GM06990 (cell line): ENCODE results near the gene ST8SIA6.

Source experiments
- DNase-seq: peaks from one replicate; pipeline ENCODE4 v3.0.0-alpha.2; 2011; ENCODE audit not compliant: insufficient read length; ENCODE audit errors: extremely low read depth
- H3K27me3 ChIP-seq: replicated peaks from 2 replicates; pipeline ENCODE4 v1.6.0; 2011; ENCODE audit warnings: low read length; ENCODE audit not compliant: control insufficient read depth, insufficient read depth
- H3K36me3 ChIP-seq: 2 replicates; pipeline ENCODE4 v1.5.1; 2011; ENCODE audit warnings: low read length; ENCODE audit not compliant: control insufficient read depth, insufficient read depth
- H3K4me3 ChIP-seq: replicated peaks from 2 replicates; pipeline ENCODE4 v1.5.1; 2011; ENCODE audit warnings: low read depth, mild to moderate bottlenecking, control low read depth, low read length
- CTCF ChIP-seq: IDR thresholded peaks from 2 replicates; pipeline ENCODE4 v1.5.1; 2011; ENCODE audit warnings: low read length, control low read depth, mild to moderate bottlenecking, inconsistent platforms; ENCODE audit not compliant: insufficient read depth, poor library complexity, severe bottlenecking

ST8SIA6 gene

GRCh38 chr10:17365402-17365801, 89.0 kb downstream of the ST8SIA6 start:
- DNase-seq = no peak
- TF ChIP-seq CTCF = no peak
- no peaks in the 10 kb centered on the region for H3K36me3 ChIP-seq

GRCh38 chr10:17358461-17358860, 95.9 kb downstream of the ST8SIA6 start:
- no peak overlapping the region for H3K4me3 ChIP-seq
- H3K27me3 ChIP-seq = no peaks in the 10 kb centered on the region; the same call in 1 of the 2 replicates
- DNase-seq = no peak
- no peaks in the 10 kb centered on the region for H3K36me3 ChIP-seq
- no peak for TF ChIP-seq CTCF

More at GRCh38 chr10:17365402-17365801, 89.0 kb downstream of the ST8SIA6 start:
- Histone ChIP-seq H3K27me3 (no peaks in the 10 kb centered on the region), H3K4me3 (no peak overlapping the region)

- no peak for DNase-seq
- TF ChIP-seq CTCF = no peak
- H3K4me3 ChIP-seq = no peak overlapping the region
- H3K36me3 ChIP-seq = no peaks in the 10 kb centered on the region
- H3K27me3 ChIP-seq = no peaks in the 10 kb centered on the region; the same call in 1 of the 2 replicates
These were observed 96.6 kb downstream of the ST8SIA6 start for GRCh38 chr10:17357781-17358180.

- H3K36me3 ChIP-seq = no peaks in the 10 kb centered on the region
- H3K4me3 ChIP-seq = no peak overlapping the region
- no peak for DNase-seq
- no peaks in the 10 kb centered on the region; the same call in 1 of the 2 replicates for H3K27me3 ChIP-seq
- TF ChIP-seq CTCF = no peak
These were observed 97.6 kb downstream of the ST8SIA6 start for GRCh38 chr10:17356820-17357219.

GRCh38 chr10:17354781-17355180, 99.6 kb downstream of the ST8SIA6 start:
- no peak overlapping the region for H3K4me3 ChIP-seq
- no peaks in the 10 kb centered on the region; the same call in 1 of the 2 replicates for H3K27me3 ChIP-seq
- no peak for DNase-seq
- TF ChIP-seq CTCF = no peak
- no peaks in the 10 kb centered on the region for H3K36me3 ChIP-seq
